HK-2 (cell line): Measurements from ENCODE around the gene MARCKS.

Experiments
- DNase-seq: peaks from one replicate; pipeline ENCODE4 v3.0.0-alpha.2; 2018; ENCODE audit not compliant: unreplicated experiment

The MARCKS gene, protein sequence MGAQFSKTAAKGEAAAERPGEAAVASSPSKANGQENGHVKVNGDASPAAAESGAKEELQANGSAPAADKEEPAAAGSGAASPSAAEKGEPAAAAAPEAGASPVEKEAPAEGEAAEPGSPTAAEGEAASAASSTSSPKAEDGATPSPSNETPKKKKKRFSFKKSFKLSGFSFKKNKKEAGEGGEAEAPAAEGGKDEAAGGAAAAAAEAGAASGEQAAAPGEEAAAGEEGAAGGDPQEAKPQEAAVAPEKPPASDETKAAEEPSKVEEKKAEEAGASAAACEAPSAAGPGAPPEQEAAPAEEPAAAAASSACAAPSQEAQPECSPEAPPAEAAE

DNA sequence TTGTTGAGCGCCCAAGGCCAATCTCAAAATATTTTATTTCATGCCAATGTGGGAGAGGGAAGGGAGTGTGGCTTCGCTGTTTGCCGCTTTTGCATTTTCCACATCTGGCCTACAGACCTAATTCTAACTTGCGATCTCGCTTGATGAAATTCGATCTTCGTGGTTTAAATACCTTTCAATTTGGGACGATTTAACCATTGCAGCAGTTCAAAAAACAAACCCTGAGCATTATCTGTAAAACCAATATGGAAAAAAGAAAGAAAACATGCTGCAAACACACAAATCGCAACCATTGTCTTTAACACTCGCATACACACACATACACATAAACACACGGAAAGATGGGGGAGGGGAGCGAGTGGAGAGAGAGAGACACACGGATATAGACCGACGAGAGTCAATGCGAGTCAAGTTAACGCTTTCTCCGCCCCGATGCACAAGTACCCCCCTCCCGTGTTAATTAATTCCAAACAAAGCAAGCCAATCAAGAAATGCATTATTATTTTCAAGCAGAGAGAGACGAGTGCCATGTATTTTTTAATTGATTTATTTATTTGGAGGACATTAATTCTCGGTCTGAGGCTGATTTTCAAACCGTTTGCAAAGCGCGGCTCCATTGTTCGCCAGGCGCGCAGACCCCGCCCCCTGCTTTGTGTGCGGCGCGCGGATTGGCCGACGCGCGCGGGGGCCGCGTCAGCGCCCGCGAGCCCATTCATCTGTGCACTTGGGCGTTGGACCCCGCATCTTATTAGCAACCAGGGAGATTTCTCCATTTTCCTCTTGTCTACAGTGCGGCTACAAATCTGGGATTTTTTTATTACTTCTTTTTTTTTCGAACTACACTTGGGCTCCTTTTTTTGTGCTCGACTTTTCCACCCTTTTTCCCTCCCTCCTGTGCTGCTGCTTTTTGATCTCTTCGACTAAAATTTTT is at the start of gene MARCKS:
Gene MARCKS, plus strand, starts transcription at position 721 of the 931 bp plus-strand sequence. CDS start 401 bp downstream, outside the sequence.
- DNase-seq = peak; percentile 81

DNA sequence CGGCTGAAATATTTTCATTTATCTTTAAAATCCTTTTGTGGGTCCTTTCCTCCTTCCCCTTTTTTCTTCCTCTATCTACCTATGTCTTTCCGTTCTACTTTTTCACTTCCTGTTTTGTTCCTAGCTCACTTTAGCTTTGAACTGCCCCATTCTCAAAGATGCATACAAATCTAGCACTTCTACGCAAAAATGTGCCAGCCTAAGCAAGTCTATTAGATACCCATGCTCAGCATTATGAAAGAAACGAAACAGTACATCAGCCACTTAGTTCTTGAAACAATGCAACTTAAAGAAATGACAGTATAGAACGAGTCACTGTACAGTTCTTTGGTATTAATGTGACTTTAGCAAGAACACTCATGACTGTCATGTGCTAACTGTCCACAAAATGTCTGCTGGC is 47.3 kb upstream of the MARCKS start:
- no peak for DNase-seq

DNA sequence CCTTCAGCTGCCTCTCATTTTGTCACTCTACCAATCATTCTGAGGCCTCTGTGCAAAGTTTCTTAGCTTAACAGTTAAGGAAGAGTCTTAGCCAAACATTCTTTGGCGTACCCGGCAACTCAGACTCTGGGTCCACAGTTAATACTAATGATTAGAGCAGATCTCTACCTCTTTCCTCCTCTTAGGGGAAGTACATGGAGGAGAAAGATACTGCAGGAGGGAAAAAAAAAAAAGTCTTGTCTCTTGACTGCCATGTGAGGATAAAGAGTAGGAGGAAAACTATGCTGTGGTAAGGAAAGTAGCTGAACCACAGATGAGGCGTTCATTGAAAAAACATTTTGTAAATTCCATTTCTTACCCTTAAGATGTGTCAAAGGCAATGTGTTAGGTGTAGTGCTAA is 44.0 kb upstream of the MARCKS start:
- peak; percentile 20 for DNase-seq

DNA sequence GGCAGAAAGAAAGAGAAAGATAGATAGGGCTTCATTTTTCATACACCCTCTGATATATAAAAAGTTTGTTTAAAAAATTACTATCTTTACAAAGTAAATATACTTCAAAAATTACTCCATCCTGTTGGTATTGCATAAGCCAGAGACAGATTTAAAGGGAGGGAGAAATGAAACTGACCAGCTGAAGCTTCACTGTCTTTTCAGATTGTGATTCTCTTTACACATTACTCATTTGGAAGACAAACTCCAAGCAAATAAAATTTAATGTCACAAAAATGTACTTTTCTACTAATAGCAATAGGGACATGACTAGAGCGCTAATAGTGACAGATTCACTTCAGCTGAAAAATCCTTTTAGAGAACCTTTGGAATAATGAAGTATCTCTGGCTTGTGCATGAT is 38.6 kb upstream of the MARCKS start:
- DNase-seq = no peak

DNA sequence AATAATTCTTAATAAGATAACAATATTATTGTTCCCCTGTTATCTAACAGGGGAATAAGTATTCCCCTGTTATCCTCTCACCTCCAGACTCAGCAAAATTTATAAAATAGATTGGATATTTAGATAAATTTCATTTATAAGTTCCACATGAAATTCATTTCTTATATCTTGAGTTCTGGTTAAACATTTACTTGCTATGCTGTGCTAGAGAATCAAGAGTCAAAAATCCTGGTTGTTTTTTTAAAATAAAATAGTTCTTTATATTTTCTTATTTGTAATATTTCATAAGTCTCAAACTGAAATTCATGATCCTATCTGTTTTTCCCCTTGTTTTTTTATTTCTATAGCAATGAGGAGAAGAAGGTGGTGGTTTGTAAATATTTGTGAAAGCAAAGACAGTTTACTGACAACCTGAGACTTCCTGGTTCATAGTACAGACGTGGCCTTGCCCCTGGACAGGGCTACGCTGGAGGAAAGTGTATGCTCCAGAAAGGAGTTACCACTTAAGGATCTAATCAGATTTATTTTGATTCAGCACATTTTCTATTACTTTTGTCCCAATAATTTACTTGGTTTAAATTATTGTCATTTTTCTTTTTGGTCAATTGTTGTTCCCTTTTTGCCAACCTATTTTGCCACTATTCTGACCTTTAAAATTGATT is 37.8 kb upstream of the MARCKS start:
- no peak for DNase-seq

DNA sequence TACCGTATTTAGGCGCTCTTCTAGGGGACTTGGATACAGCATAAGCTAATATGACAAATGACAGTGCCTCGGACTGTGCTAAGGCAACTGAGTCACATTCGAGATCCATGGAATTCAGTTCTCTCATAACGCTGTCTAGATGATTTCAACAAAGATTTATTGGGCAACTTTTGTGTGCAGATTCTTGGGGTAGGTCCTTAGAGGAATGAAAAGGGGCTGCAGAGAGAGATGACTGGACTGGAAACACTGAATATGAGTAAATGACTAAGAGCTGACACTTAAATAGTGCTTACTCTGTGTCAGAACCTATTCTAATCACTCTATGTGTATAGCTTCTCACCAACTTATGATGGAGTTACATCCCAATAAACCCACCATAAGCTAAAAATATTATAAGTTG is 36.4 kb upstream of the MARCKS start:
- no peak for DNase-seq

DNA sequence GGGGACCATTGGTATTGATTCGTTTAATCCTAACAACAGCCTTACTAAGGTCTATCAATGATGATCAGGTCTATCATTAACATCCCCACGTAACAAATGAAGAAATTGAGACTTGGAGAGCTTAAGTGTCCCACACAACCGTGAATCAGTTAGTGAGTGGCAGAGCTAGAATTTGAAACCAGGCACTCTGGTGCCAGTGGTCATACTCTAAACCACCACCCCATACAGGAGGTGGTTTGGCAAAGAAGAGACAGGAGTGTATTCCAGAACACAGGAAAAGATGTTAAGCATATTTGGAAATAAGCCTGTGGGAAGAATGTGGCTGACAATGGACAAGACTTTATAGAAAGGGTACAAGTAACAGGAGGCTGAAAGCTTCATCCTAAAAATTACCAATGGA is 35.7 kb upstream of the MARCKS start:
- no peak for DNase-seq

DNA sequence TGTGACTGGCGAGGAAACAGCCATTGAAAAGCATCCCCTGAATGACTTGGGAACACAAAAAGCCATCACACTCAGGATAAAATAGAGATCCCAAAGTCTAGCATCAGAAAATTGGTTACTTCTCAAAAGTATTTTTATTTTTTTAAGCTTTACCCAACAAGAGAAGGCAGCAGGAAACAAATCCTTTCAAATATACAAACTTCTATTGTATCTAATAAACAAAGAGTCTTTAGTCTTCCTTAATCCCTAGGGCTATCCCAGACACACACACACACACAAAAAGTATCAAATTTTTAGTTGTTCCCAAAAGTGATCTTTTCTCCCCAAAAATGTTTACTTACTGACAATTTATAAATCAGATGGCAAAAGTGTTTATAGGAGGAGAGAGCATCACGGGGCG is 33.2 kb upstream of the MARCKS start:
- DNase-seq = no peak

DNA sequence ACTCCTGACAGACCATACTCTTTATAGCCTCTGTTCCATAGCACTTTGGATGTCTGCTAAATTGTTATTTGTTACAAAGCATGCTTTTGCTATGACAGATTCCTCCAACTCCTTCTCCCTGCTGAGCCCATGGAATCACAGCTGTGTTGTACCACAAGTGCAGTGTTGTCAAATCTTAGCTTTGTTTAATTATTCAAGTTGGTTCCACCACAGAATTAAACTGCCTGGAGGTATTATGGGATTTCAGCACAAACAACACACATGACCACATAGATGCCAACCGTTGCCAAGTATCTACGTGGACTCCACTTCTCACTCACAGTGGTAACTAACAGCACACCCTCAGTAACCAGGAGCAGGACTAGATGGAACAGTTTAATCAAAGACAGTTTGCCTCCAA is 32.7 kb upstream of the MARCKS start:
- DNase-seq = no peak

DNA sequence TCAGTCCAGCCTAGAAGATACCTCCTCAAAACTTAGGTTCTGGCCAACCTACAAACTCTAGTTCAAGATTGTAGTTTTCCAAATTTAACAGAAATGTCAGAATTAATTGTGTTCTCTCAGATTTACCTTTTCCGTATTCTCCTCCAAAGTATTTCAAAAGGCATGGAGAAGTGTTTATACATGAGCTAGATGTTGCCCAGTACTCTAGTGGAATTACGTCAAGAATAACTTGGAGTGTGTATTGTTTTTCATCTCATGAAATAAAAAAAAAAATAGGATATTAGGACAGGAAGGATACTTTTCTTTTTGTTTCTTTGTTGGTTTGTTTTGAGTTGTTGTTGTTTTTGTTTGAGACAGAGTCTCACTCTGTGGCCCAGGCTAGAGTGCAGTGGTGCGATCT is 32.3 kb upstream of the MARCKS start:
- no peak for DNase-seq

DNA sequence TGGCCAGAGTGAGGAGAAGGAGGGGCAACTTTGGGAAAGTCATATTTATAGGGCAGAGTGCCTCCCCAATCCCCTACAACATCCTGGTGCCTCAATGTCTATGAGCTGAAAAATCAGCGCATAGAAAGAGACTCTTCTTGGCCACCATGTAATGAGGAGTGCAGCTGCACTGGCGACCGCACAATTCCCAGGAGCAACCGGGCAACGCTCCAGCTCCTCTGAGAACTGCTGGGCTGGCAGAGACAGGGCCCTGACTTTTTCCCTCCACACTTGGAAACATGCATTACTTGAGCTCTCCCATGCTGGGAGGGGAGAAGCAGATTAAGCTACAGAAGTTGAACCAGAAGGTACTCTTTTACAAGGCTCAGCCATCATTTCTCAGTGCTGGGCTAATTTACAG is 31.4 kb upstream of the MARCKS start:
- DNase-seq = no peak

DNA sequence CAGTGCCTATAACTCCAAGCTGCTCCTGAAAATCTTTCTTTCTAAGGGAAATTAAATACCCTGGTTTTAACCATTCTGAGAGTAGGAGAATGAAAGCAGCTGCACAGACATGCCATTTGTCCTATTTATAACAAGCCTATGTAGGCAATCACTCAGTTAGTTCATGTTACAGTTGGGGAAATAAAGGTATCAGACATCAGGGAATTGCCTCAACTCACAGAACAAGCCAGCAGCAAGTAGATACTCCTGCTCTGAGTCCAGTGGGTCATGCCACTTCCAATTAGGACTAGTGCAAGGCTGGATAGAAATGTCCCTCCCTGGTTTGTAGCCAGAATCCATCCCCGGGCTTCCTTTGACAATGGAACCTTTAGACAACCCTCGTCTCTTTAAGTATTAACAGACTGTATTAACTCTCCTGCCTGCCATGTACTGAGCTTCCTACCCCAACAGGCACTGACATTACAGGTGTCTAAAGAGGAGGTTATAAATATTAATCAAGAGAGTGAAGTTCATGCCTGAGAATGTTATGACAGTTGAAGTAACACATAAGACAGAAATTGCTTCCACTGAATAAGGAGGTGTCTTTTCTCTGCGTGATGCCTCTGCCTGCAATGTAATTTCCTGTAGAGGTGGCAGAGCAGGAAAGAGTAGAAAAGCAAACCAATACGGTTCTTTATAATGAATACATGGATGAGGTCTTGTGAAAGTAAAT is 28.0 kb upstream of the MARCKS start:
- DNase-seq = no peak

DNA sequence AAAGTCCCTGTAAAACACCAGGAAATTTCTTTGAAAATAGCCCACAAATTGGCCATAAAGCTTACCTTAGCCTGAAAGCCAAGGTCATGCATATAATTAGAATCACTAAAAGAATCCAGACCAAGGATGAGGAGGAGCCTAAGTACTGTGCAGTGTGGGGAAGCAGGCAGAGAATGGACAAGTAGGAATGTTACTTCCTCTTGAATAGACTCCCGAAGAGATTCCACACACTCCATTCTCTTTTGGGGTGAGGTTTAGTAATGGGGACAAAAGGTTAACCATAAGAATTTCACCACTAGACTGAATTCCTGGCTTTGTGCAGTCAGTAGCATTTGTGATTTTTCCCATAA is 27.5 kb upstream of the MARCKS start:
- DNase-seq = no peak

DNA sequence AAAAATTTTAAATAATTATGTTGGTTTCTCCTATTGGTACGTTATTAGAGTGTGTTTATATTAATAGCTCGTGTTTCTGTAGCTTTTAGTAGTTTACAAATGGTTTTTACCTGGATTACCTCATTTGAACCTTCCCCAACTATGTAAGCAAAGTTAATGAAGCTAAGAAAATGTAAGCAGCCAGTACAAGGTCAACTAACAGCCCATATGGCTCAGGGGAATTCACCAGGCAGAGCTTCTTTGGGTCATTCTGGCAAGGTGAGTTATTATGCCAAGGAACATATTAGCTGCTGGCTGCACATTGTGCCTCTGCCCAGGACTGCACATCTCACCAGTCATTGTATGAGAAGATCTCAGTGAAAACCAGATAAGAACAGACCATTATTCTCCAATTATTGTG is 27.0 kb upstream of the MARCKS start:
- no peak for DNase-seq

DNA sequence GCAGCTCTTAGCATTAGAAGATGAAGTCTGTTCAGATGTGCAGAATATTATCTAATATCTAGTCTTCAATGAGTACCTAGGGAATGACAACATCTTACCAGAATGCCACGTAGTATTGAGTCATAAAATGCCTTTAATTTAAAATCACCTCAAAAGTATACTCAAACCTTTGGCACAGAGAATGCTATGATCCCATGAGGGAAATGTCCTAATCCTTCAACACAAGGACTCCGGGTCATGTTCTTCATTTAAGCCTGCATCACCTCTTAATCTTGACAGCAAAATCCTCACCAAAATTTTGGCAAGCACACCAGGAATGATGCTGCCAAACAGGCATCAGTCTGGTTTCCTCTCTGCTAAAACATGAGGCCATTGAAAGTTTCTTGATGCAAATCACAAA is 23.6 kb upstream of the MARCKS start:
- no peak for DNase-seq

DNA sequence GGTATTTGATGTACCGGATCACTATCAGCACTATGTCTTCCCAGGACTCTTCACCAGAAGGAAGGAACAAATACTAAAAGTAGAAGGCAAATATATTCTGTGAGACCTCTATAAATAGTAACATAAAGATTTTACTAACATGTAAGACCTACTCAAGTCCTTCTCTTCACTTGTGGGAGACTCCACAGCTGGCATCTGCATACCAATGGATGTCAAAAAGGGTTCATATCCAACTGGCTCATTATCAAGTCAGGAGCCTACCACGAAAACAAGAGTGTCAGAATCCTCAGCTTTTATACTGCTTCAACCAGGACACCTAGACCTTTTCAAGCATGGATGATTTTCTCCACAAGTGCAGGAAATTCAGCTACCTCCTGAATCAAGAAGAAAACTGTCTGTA is 20.0 kb upstream of the MARCKS start:
- no peak for DNase-seq

DNA sequence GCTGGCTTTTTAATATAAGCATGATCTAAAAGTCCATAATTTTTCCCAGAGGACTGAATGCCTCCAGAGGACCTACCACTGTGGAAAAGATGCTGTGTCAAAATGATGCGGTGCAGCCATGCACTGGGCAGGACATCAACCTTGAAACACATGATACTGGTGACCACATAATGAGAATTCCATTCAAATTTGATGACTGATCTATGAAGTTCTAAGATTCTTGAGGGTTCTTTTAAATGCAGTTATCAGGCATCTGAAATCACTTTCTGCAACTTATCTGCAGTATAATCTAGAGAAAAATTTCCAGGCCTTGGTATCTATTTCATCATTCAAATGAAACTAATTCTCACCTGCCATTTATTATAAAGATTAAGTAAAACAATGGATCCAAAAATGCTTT is 15.0 kb upstream of the MARCKS start:
- DNase-seq = no peak

DNA sequence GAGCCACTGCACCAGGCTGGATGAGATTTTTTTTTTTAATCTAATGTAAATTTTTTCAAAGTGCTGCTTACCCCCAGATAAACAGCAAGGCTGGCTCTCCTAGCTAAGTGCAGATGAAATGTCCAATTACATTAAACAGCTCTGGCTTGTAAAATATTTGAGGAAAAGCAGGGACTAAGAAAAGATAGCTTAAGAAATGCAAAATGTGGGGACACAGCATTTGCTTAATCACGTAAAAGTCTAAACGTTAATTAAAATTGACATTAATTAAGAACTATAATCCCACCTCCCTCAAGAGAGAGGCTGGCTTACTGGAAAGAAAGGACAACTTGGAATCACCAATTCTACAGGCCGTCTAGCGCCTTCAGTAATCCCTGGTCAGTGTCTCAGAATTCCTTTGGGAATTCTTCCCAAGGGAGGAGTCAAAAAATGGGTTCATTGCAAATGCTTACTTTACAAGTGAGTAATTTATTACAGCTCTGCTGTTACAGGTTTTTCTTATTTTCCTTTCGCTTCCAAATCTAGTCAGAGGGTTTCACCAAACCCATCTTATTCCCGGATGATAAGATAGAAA is 13.6 kb upstream of the MARCKS start:
- DNase-seq = no peak

DNA sequence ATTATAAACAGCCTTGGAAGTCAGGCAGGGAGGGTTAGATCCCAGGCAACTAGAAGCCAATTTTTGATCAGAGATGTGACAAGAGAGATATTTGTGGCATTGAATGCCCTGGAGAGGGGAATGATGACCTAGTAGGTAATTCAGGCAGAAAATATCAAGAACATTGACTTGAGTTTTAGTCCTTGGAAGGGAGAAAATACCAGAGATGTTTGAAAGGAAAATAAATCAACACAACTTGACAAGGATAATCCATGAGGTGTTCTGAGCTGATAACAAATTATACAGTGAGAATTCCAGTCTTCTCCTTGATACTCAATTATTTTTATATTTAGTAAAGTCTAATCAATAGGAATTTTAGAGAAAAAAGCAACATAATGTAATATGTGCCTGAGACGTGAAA is 10.6 kb upstream of the MARCKS start:
- no peak for DNase-seq

DNA sequence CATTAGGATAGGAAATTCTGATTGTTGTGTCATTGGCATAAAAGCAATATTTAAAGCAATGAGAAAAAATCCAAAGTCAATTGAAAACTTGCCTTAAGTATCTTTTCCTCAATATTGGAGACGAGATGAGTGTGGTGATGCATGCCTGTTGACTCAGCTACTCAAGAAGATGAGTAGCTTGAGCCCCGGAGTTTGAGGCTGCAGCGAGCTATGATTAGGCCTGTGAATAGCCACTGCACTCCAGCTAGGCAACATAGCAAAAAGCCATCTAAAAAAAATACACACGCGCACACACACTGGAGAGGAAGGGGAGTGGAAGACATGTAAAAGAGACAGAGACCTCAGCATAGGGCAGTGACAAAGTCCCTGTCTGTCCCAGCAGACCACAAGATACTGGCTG is 9.7 kb upstream of the MARCKS start:
- peak; percentile 45 for DNase-seq

DNA sequence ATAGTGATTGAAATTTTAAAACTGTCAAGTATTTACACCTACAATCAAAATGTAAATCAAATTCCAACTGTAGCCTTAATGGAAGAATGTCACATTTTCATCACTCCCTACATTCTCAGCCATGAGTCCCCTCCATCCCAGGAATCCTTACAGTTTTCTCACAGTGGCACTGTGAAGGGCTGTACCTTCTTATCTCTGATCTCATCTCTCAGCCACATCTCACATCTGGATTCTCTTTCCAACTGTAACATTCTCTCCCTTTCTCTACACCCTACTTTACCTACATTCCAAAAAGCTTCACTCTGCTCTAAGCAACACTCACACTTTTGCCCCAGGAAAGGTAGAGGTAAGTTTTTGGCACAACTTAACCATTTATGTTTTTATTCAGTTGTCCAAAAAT is 8.9 kb upstream of the MARCKS start:
- no peak for DNase-seq

DNA sequence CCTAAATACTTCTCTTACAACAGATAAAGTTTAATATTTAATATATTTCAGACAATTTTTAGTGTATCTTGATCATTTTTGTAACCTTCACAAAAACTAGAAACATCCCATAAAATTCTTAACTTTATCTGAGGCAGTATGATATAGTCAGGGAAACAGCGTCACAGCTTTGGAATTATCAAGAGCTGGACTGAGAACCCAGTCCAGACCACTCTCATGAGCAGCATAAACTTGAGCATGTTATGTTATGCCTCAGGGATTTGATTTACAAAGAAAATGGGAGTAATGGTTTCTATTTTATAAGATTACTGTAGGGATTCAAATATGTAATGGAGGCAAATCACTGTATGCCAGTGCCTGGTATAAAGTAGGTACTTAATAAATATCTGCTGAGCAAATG is 8.3 kb upstream of the MARCKS start:
- no peak for DNase-seq
